GM12872 (cell line): ENCODE results near the gene ANKRD66.

ENCODE experiments used
- TF ChIP-seq, protein P1 (sequence below): IDR thresholded peaks from 3 replicates; pipeline ENCODE4 v1.5.1; 2011; ENCODE audit warnings: low read depth, mild to moderate bottlenecking, low read length, moderate library complexity; ENCODE audit not compliant: insufficient read depth

Gene ANKRD66

GRCh38 chr6:46772762-46773161 is 26.0 kb downstream of the ANKRD66 start:
- TF ChIP-seq, protein P1, sequence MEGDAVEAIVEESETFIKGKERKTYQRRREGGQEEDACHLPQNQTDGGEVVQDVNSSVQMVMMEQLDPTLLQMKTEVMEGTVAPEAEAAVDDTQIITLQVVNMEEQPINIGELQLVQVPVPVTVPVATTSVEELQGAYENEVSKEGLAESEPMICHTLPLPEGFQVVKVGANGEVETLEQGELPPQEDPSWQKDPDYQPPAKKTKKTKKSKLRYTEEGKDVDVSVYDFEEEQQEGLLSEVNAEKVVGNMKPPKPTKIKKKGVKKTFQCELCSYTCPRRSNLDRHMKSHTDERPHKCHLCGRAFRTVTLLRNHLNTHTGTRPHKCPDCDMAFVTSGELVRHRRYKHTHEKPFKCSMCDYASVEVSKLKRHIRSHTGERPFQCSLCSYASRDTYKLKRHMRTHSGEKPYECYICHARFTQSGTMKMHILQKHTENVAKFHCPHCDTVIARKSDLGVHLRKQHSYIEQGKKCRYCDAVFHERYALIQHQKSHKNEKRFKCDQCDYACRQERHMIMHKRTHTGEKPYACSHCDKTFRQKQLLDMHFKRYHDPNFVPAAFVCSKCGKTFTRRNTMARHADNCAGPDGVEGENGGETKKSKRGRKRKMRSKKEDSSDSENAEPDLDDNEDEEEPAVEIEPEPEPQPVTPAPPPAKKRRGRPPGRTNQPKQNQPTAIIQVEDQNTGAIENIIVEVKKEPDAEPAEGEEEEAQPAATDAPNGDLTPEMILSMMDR: no peak

- TF ChIP-seq, protein P1: no peak
These were observed 26.6 kb downstream of the ANKRD66 start for GRCh38 chr6:46773201-46773855.

DNA sequence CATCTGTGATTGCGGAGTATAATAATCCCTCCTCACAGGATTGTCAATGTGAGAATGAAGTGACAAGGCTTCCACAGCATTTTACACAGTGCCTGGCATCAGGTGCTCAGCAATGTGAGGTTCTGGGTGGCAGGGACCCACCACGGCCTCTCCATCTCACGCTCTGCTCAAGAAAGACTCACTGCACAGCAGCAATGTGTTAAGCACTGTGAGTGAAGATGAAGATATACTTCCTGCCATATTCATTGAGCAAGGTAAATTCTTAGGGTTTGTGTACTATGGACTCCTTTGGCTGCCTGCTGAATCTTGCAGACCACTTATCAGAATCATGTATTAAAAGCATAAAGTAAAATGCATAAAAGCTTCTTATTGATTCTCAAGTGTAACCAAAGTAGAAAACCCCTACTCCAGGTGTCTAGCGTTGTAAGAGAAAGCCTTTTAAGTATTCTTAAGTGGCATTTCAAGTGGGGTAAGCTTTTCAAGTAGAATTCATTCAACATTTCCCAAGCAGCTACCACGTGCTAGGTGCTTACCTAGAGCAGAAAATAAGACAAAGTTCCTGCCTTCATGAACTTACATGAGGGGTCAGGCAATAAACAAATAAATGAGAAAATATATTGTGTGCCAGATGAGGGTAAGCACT is 29.5 kb downstream of the ANKRD66 start:
- TF ChIP-seq, protein P1: no peak

GRCh38 chr6:46777476-46778346 is 31.0 kb downstream of the ANKRD66 start:
- TF ChIP-seq, protein P1: no peak

GRCh38 chr6:46781478-46782378 is 35.0 kb downstream of the ANKRD66 start:
- TF ChIP-seq, protein P1: peak; percentile 42; the same call in 2 of the 3 replicates

GRCh38 chr6:46784535-46784934 is 37.8 kb downstream of the ANKRD66 start:
- TF ChIP-seq, protein P1: no peak
